GM12874 (cell line): ENCODE measurements around the gene DMD.

Experiments
- CTCF ChIP-seq: IDR thresholded peaks from 2 replicates; pipeline ENCODE4 v1.5.1; 2011; ENCODE audit warnings: low read depth, mild to moderate bottlenecking, control low read depth, low read length, moderate library complexity; ENCODE audit not compliant: insufficient read depth

DMD gene

GRCh38 chrX:32966821-32967355 lies 244.5 kb downstream of the DMD start:
- no peak for TF ChIP-seq CTCF

GRCh38 chrX:32954125-32954524 lies 257.2 kb downstream of the DMD start:
- TF ChIP-seq CTCF: no peak

- no peak for TF ChIP-seq CTCF
Observed at GRCh38 chrX:32948130-32948529, 263.2 kb downstream of the DMD start.

DNA sequence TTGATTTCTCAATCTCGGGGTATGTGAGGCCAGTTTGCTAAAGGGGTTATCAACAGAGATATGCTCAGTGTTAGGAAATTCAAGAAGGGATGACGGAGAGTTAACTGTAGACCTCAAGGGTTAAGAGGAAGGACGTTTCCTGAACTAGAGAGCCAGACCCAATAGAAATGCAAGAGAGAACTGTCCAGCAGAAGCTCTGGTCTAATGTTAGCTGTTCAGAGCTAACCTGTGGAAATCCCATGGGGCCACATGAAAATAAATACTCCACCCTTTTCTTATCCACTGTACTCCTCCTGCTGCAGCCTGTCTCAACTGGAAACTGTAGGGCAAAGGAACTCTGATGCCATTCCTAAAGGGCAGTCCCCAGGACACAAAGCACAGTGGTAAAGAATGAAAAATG lies 274.3 kb downstream of the DMD start:
- no peak for TF ChIP-seq CTCF

DNA sequence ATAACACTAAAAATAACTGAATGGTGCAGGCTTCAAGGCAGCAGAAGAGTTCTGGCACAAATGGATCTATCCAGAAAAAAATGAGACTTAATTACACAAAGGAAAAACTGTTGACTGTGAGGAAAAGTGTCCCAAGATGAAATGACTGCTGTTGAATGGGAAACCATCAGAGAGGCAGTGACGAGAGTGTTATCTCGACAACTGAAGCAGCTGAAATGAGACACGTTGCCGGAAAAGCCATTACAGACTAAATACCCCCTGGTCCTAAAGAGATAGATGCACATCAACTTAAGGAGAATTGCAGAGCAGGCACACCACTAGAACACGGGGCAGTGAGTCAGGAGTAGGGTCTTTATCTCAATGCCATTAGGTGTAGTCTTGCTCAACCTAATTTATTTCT lies 277.8 kb downstream of the DMD start:
- TF ChIP-seq CTCF: no peak

DNA sequence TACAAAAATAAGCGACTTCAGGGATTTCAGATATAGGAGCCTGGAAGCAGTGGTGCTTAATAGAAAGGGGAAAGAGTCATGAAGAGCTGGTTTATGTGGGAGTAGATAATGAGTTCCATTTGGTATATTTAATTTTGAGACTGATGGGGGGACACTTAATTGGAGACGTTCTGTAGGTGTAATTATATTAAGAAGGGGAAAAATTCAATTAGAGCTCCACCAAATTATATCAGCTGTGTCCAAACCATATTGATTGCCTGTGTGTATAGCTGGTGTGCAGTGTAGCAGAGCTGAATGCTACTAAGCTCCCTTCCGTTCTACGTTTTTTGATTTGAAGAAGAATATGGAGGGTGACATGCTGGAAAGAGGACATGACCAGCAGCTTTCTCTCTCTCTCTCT lies 282.3 kb downstream of the DMD start:
- TF ChIP-seq CTCF: no peak

DNA sequence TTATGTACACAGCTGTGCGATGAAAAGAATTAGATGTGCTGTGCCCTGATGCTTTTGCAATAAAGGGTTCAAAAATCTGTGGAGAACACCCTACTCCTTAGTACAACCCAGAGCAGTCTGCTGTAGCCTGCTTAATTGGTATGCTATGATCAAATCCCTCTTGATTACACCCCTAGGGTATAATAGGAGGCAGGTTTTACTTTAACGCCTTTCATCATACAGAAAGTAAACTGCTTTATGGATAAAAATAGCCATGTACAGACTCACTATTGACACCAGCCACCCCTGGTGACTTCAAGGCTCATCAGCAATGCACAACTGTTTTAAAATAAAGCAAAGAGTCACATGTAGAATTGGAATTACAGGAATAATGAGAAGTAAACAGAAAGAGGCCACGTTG lies 315.3 kb downstream of the DMD start:
- TF ChIP-seq CTCF: no peak

GRCh38 chrX:32894679-32895078 lies 316.7 kb downstream of the DMD start:
- TF ChIP-seq CTCF: no peak
